Measurements from ENCODE around the gene CTNND2.

- no peak for TF ChIP-seq CTCF (IDR thresholded peaks at IDR 0.05 in 4 of 5, conservative IDR thresholded peaks at IDR 0.05 in 1 of 5)
- no peak for TF ChIP-seq POLR2A (IDR thresholded peaks at IDR 0.05)
These were observed 914.5 kb downstream of the CTNND2 start for GRCh38 chr5:10989577-10990263.
